Lung microvascular endothelial cell (primary cell): Measurements from ENCODE around the gene CASZ1. TPM values are rescaled to one million over a fixed set of nuclear protein-coding genes. Genes with fewer than 3 reads are reported as not detected.
A peak's percentile ranks its signal among the peaks of the same experiment; 100 is the strongest.

Experiments
- DNase-seq, 2 donors: peaks; one replicate each; pipeline versions ENCODE4 v3.0.0 to v3.0.0-alpha.2; 2010; ENCODE audit warnings: low read depth in 2 of 2
- total RNA-seq: library from RNA; depleted of rRNA; stranded (reverse); fragments of >200 nt; gene quantifications from 2 replicates; pipeline ENCODE4 v1.2.1, GENCODE V29; 2014

CASZ1 gene
- total RNA-seq, 1 donor from 2014 or later = 0.99 TPM

- DNase-seq = no peak
Observed at GRCh38 chr1:10674222-10674621, 122.2 kb downstream of the CASZ1 start.

- no peak for DNase-seq
Observed at GRCh38 chr1:10673109-10673711, 123.2 kb downstream of the CASZ1 start.

DNA sequence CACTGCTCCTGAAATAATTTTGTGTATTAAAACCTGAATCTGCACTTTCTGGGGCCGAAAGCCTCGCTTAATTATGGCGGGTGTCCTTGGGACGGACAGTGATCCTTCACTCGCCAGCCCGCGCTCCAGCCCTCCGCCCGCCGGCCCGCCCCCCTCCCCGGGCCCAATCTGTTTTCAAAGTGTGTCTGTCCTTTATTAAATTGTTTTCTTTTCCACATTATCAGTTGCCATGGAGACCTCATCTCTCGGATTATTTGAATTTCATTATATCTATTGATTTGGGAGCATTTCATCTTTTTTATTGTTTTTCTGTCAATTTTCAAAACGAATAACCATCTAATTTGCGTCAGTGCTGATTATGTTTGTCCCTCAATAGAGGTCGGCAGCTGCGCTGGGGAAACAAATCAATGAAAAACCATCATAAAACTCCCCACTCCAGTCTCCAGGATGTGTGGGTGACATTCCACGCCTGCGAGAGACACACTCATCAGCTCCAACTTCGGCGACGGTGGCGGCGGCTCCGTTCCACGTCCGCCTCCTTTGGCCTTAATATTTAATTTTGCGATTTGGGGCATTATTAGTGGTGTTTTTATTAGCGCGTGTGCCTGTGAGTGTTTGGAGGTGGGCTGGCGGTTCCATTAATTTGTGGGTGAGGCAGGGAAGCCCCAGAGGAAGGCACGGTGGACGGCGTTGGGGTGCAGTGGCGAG, 123.9 kb downstream of the CASZ1 start:
- peak in 1 of 2 donors; percentile 40 for DNase-seq

DNA sequence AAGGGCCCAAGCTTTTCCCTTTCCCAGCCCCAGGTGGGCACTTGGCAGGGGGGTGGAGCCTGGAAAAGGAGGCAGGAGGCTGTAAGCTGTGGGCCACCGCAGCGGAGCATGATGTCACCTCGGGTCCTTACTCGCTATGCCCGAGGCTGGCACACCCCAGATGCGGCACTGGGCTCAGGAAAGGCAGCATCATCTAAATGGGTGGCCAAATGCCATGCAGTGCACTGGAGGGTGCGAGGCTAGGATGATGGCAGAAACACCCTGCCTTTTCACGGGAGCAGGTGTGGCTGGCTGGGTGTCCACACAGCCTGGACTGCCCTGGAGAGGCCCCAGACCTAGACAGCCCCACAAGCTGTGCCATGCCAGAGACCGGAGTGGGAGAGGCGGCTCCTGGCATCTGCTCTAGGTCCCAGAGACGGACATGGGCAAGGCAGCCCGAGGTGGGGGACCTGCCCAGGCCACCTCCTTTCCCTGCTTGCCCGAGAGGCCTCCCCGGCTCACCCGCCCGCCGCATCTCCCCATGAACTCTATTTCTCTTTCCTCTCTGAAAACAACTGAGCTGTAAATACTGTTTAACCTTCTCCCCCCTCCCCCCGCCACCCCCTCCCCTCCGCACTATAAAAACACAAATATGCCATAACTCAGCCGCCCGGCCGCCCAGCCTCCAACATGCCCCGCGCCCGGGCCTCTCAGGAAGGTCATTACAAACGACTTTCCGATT, 124.7 kb downstream of the CASZ1 start:
- DNase-seq = peak in 1 of 2 donors; percentile 51

- no peak for DNase-seq
Observed at GRCh38 chr1:10671090-10671489, 125.4 kb downstream of the CASZ1 start.

GRCh38 chr1:10670190-10670589, 126.3 kb downstream of the CASZ1 start:
- no peak for DNase-seq

GRCh38 chr1:10669570-10669969, 126.9 kb downstream of the CASZ1 start:
- DNase-seq = no peak

- DNase-seq = peak; percentile 50 to 66
Observed at GRCh38 chr1:10667861-10668761, 128.3 kb downstream of the CASZ1 start.

GRCh38 chr1:10665930-10666850, 130.3 kb downstream of the CASZ1 start:
- no peak for DNase-seq

DNA sequence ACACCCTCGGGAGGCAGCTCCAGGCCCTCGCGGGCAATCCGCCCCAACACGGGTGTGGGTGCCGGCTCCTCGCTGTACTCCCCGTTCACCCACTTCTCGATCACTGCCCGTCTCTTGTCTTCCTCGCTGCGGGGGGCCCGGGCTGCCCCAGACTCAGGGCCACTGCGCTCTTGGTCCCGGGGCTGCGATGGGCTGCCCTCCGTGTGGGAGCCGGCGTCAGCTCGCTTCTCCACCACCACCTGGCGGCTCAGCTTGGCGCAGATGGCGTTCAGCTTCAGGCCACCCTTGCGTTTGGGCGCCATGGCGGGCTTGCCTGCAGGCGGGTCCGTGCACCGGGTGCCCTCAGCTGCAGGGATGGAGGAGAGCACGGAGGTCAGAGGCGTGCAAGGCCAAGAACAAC, 131.2 kb downstream of the CASZ1 start:
- DNase-seq = no peak

DNA sequence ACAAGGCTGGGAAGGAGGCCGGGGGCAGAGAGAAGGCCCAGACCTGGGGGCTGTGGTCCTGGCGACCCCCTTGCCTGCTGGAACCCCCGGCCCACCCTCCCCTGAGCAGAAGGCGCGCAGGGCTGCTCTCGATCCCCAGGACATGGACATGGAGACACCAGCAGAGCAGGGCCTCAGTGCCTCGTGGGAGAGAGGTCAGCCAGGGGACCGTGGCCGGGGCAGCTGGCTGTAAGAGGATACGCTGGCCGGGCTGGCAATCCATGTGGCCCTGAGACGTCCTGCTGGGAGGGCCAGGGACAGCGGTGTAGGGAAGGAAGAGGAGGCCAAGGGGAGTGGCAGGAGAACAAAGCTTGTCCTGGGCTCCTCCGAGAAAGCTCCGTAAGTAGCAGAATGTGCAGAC, 132.2 kb downstream of the CASZ1 start:
- no peak for DNase-seq

GRCh38 chr1:10663678-10664035, 132.8 kb downstream of the CASZ1 start:
- DNase-seq = no peak

DNA sequence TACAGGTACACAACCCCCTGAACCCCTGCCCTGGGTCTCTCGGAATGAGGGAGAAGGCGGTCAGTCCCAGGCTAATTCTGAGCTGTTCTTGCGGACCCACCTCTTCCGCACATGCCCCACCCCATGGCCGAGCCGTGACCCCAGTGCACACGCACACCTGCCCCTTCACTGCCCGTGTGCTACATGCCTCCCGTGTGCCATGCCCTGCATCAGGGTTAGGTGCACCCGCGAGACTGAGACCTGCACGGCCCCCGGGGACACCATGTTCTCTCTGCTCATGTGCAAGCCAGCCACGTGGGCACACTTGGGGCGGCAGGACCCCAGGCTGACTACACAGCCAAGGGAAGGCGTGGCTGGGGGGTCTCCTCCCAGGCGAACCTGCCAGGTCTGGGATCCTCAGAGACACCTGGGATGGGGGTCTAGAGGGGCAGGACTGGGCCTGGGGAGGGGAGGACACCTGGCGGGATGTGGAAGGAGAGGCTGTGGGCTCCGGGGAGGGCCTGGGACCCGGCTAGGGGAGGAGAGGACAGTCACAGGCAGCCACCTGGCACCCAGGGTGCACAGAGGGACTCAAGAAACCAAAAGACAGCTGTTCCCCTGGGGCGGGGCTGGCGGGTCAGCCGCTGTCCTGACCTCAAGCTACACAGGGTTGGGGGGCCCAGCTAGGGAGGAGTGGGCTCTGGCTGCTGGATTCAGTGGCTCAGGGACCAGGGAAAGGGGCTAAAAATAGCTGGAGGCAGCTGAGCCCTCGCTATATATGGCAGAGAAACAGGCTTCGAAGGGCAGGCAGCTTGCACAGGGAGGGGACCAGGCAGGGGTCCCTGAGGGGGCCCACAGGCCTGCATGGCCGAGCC, 133.4 kb downstream of the CASZ1 start:
- DNase-seq = no peak

- DNase-seq = no peak
Observed at GRCh38 chr1:10662090-10662688, 134.3 kb downstream of the CASZ1 start.

DNA sequence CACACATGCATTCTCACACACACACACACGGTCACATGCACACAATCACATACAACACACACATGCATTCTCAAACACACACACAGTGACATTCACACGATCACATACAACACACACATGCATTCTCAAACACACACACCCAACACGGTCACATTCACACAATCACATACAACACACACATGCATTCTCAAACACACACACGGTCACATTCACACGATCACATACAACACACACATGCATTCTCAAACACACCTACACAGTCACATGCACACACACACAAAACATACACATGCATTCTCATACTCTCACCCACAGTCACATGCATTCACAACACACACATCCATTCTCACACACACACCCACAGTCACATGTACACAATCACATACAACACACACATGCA, 135.0 kb downstream of the CASZ1 start:
- no peak for DNase-seq

DNA sequence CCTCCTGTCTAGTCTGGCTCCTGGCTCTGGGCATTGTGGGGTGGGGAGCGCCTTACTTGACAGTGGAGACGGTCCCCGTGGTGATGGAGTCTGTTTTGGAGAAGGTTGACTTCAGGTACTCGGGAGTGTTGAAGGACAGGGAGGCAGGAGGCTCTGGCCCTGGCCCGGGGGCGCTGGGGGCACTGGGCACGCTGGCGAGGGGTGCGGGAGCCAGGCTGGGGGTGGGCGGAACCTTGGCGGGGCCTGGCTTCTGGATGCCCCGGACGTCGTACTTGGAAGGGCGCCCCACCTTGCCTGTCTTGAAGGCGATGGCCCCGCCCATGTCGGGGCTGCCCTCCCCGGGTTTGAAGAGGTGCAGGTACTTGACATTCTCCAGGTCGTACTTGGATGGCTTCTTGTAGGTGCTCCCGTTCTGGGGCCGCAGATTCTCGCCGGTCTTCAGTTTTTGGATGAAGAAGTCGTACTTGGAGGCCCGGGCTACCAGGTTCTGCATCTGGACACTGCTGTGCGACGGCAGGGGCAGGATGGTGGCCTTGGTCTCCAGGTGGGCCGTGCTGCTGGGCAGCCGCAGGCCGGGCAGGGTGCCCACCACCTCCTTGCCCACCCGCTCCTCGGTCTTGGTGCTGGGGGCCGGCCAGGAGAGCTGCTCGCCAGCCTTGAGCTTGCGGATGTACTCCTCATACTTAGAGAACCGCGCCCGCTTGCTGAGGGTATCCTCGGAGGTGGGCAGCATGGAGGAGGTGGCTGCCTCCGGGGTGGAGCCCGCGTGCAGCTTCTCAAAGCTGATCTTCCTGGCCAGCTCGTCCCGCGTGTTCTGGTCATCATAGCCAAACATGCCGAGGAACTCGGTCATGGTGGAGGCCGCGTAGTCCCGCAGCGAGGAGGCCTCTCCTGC, 136.6 kb downstream of the CASZ1 start:
- no peak for DNase-seq

GRCh38 chr1:10659218-10659617, 137.2 kb downstream of the CASZ1 start:
- no peak for DNase-seq

DNA sequence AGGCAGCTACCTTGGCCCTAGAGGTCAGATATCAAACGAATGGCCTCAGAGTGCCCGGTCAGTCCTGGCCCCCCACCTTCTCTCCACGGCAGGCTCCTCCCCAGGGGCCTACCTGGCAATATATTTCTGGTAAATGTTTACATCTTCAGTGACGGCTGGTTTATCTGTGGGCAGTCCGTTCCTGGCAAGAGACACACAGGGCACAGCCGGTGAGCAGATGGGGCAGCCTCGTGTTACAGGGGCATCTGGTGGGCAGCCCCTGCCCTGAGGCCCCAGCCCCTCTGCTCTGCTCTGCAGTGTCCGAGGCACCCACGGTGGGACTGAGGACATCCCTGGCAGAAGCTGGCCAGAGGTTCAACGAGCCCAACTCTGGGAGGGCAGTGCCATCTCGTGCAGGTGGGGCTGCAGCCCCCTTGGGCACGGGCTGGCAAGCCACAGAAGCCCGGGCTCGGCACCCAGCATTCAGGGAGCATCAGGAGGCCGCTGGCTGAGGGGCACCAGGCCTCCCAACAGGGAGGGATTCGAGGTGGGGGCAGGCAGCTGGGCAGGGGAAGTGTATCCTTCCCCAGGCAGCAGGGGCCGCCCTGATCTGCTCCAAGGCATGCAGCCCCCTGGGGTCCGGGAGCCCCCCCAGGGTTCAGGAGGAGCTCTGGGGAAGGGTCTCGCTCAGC, 137.9 kb downstream of the CASZ1 start:
- no peak for DNase-seq
